HepG2 (cell line): ENCODE results near the gene CCNB1IP1. TPM values are rescaled to one million over a fixed set of nuclear protein-coding genes. Genes with fewer than 3 reads are reported as not detected.

Source experiments
- ATAC-seq: fragments of 200-7000 bp; cut with Tn5 transposase; 3 replicates; pipeline ENCODE4 v1.9.1; 2020; ENCODE audit warnings: mild to moderate bottlenecking, moderate library complexity
- BruUV-seq: library from RNA; stranded (reverse); fragments of 400-500 nt; replicated peaks from 2 replicates; lab custom pipeline; 2021; lab: Mats Ljungman, UMichigan
- CTCF ChIA-PET: fragments of 300-600 bp; formaldehyde crosslinking; extraction: SDS; loops from one replicate; lab custom pipeline; 2021; ENCODE audit warnings: low total read pairs, inconsistent platforms, low intra/inter-chr PET ratio; lab: Yijun Ruan, JAX
- POLR2A ChIA-PET: fragments of 350-600 bp; sonication (Branson Sonifier 250); formaldehyde crosslinking; loops from one replicate; lab custom pipeline; 2020; ENCODE audit warnings: antibody characterized with exemption, inconsistent platforms; lab: Yijun Ruan, JAX
- DNase-seq: peaks from one replicate; pipeline ENCODE4 v3.0.0-alpha.2; 2015; ENCODE audit warnings: low spot score
- FAIRE-seq: peaks from 3 replicates; lab custom pipeline; 2011; peaks lifted over from hg19 to GRCh38; lab: Jason Lieb, UNC
- H2AFZ ChIP-seq: one replicate; pipeline ENCODE4 v1.6.1; 2011; ENCODE audit warnings: low read length, inconsistent platforms
- H3K27ac ChIP-seq: fragments of 300-600 bp; 3 replicates; pipeline ENCODE4 v1.8.0; 2011; ENCODE audit warnings: mixed run types, mild to moderate bottlenecking, mixed read lengths, low read length, inconsistent platforms; ENCODE audit not compliant: insufficient read depth; ENCODE audit errors: extremely low read length
- H3K27me3 ChIP-seq, 2 experiments: fragments of 200-600 bp in 1 of 2; 2 replicates in 1 of 2; 3 replicates in 1 of 2; pipeline versions ENCODE4 v1.6.0 to v1.8.0; 2011; ENCODE audit warnings: low read length in 2 of 2, mild to moderate bottlenecking in 2 of 2, moderate library complexity in 2 of 2, inconsistent platforms in 1 of 2; ENCODE audit not compliant: insufficient read depth in 2 of 2, control insufficient read depth in 1 of 2
- H3K36me3 ChIP-seq, 2 experiments: fragments of 200-600 bp in 1 of 2; replicated peaks in 1 of 2; 2 replicates in 1 of 2; 3 replicates in 1 of 2; pipeline versions ENCODE4 v1.5.1 to v1.8.0; 2011; ENCODE audit warnings: low read length in 2 of 2, inconsistent platforms in 1 of 2; ENCODE audit not compliant: insufficient read depth in 2 of 2, control insufficient read depth in 1 of 2
- H3K4me1 ChIP-seq: 2 replicates; pipeline ENCODE4 v1.5.1; 2012; ENCODE audit warnings: low read length, inconsistent platforms; ENCODE audit not compliant: insufficient read depth
- H3K4me2 ChIP-seq: 2 replicates; pipeline ENCODE4 v1.6.0; 2011; ENCODE audit warnings: low read depth, low read length, inconsistent platforms
- H3K4me3 ChIP-seq, 3 experiments: fragments of 200-600 bp in 1 of 3; sonication (generic), shearing (Covaris generic) in 1 of 3; replicated peaks in 1 of 3; 2 replicates each; pipeline ENCODE4 v1.5.1; 2011 to 2016; ENCODE audit warnings: low read length in 3 of 3, inconsistent platforms in 2 of 3, low read depth in 2 of 3, mild to moderate bottlenecking in 2 of 3, control low read depth in 1 of 3, mixed read lengths in 1 of 3; ENCODE audit not compliant: insufficient read depth in 1 of 3
- H3K79me2 ChIP-seq: one replicate; pipeline ENCODE4 v1.6.1; 2011; ENCODE audit warnings: low read length, inconsistent platforms; ENCODE audit not compliant: insufficient read depth
- H3K9ac ChIP-seq: 2 replicates; pipeline ENCODE4 v1.6.0; 2011; ENCODE audit warnings: mild to moderate bottlenecking, low read depth, low read length, inconsistent platforms; ENCODE audit not compliant: insufficient read depth
- H3K9me3 ChIP-seq: 2 replicates; pipeline ENCODE4 v1.5.1; 2012; ENCODE audit warnings: mild to moderate bottlenecking, low read length
- H4K20me1 ChIP-seq: 2 replicates; pipeline ENCODE4 v1.6.0; 2011; ENCODE audit warnings: inconsistent platforms, mild to moderate bottlenecking, low read length, moderate library complexity; ENCODE audit not compliant: insufficient read depth
- ARID2 ChIP-seq: sonication (generic); formaldehyde crosslinking; IDR thresholded peaks from 2 replicates; pipeline ENCODE4 v1.8.1; 2022; ENCODE audit warnings: mild to moderate bottlenecking, missing genetic modification reagents, borderline replicate concordance
- FOXK2 ChIP-seq: fragments of 450-650 bp; IDR thresholded peaks from 2 replicates; pipeline ENCODE4 v1.6.1; 2016
- GABPB1 ChIP-seq: IDR thresholded peaks from 2 replicates; pipeline ENCODE4 v1.6.1; 2016; ENCODE audit warnings: mild to moderate bottlenecking, missing genetic modification reagents, moderate library complexity, missing compliant biosample characterization
- MIXL1 ChIP-seq: IDR thresholded peaks from 2 replicates; pipeline ENCODE4 v1.6.1; 2016
- PCBP1 ChIP-seq: fragments of 200-400 bp; formaldehyde crosslinking; IDR thresholded peaks from 2 replicates; pipeline ENCODE4 v1.6.1; 2017; ENCODE audit warnings: mild to moderate bottlenecking, low read depth, low read length, borderline replicate concordance
- RBM22 ChIP-seq: fragments of 200-400 bp; formaldehyde crosslinking; optimal IDR thresholded peaks from 2 replicates; pipeline ENCODE3; 2017; ENCODE audit warnings: mild to moderate bottlenecking, low read length, moderate library complexity
- RXRA ChIP-seq: sonication (generic); formaldehyde crosslinking; IDR thresholded peaks from 2 replicates; pipeline ENCODE4 v1.5.1; 2020; ENCODE audit warnings: missing genetic modification reagents
- SATB2 ChIP-seq: sonication (generic); formaldehyde crosslinking; IDR thresholded peaks from 2 replicates; pipeline ENCODE4 v1.5.0; 2020; ENCODE audit warnings: missing genetic modification reagents
- SCMH1 ChIP-seq: sonication (generic); formaldehyde crosslinking; IDR thresholded peaks from 2 replicates; pipeline ENCODE4 v1.9.0; 2021; ENCODE audit warnings: missing genetic modification reagents, mild to moderate bottlenecking, borderline replicate concordance
- ZNF263 ChIP-seq: sonication (generic); formaldehyde crosslinking; IDR thresholded peaks from 2 replicates; pipeline ENCODE4 v1.4.0; 2020; ENCODE audit warnings: missing genetic modification reagents
- WGBS: methylation state at CpG from one replicate; pipeline ENCODE4 v1.1.6; 2017; ENCODE audit warnings: low lambda C conversion rate; 5-methylcytosine and 5-hydroxymethylcytosine counted together
- in situ Hi-C: cut with HindIII; loops from 2 replicates; pipeline ENCODE4 v1.10.0; 2017; ENCODE audit warnings: low pct_unique_long_range_greater_than_20kb; ENCODE audit not compliant: extremely low pct_ligation_motif_present
- intact Hi-C: fragments of 100-400 bp; cut with micrococcal nuclease; formaldehyde crosslinking; loops from one replicate; pipeline ENCODE4 v1.10.0; 2022; ENCODE audit not compliant: unreplicated experiment
- polyA plus RNA-seq, 8 experiments: library from polyadenylated mRNA; depleted of rRNA in 3 of 8; stranded (reverse) in 7 of 8; unstranded in 1 of 8; fragments of >200 nt; fragmentation: Illumina TruSeq in 4 of 8; extraction: Trizol in 4 of 8; gene quantifications; 2 replicates each; pipeline versions ENCODE4 v1.2.1 to v1.2.3, GENCODE V29; 2011 to 2016; ENCODE audit warnings: low read depth in 4 of 8, missing spikeins in 1 of 8, mixed read lengths in 1 of 8; ENCODE audit not compliant: insufficient read depth in 1 of 8
- total RNA-seq, 5 experiments: library from RNA; depleted of rRNA; stranded (reverse); fragments of >200 nt; fragmentation: Illumina TruSeq; extraction: Trizol; gene quantifications; 2 replicates each; pipeline ENCODE4 v1.2.3, GENCODE V29; 2016; ENCODE audit warnings: low read depth in 1 of 5
- TF ChIP-seq, protein P1 (sequence below), 2 experiments: sonication (generic) in 1 of 2; formaldehyde crosslinking in 1 of 2; IDR thresholded peaks; 2 replicates each; pipeline versions ENCODE4 v1.6.1 to v1.9.0; 2014 to 2022; ENCODE audit warnings: antibody characterized with exemption in 1 of 2, borderline replicate concordance in 1 of 2, inconsistent platforms in 1 of 2, low read depth in 1 of 2, missing genetic modification reagents in 1 of 2

CCNB1IP1 gene
- total and polyA plus RNA-seq, 2 of the 13 experiments (the other 11 are each of a cell fraction or from before 2014, with no cell fraction given), result 98.3 to 125 TPM

DNA sequence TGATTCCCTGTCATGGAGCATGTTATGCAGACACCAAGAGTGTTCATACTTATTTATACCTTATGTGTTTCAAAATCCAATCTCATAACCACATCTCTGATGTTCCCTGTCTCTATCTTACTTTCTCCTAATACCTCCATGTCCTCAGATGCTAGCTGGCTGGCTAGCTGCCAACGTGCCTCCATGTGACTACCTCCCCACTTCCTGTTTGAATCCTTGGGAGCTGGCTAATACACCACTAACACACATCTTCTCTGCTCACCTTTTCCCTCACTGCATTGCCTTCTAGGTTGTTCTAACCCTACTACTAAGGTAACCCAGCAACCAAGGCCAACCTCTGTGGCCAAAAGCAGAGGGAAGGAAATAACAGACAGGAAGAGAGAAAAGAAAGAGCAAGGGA lies 54.7 kb downstream of the CCNB1IP1 start (continued):
- TF ChIP-seq, protein P1, sequence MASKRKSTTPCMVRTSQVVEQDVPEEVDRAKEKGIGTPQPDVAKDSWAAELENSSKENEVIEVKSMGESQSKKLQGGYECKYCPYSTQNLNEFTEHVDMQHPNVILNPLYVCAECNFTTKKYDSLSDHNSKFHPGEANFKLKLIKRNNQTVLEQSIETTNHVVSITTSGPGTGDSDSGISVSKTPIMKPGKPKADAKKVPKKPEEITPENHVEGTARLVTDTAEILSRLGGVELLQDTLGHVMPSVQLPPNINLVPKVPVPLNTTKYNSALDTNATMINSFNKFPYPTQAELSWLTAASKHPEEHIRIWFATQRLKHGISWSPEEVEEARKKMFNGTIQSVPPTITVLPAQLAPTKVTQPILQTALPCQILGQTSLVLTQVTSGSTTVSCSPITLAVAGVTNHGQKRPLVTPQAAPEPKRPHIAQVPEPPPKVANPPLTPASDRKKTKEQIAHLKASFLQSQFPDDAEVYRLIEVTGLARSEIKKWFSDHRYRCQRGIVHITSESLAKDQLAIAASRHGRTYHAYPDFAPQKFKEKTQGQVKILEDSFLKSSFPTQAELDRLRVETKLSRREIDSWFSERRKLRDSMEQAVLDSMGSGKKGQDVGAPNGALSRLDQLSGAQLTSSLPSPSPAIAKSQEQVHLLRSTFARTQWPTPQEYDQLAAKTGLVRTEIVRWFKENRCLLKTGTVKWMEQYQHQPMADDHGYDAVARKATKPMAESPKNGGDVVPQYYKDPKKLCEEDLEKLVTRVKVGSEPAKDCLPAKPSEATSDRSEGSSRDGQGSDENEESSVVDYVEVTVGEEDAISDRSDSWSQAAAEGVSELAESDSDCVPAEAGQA (IDR thresholded peaks at IDR 0.05; ENCODE audit: low read depth), result no peak
- TF ChIP-seq, protein P1 (CRISPR knock-in tag; IDR thresholded peaks at IDR 0.05; ENCODE audit: borderline replicate concordance), result no peak
- TF ChIP-seq RBM22, result no peak

DNA sequence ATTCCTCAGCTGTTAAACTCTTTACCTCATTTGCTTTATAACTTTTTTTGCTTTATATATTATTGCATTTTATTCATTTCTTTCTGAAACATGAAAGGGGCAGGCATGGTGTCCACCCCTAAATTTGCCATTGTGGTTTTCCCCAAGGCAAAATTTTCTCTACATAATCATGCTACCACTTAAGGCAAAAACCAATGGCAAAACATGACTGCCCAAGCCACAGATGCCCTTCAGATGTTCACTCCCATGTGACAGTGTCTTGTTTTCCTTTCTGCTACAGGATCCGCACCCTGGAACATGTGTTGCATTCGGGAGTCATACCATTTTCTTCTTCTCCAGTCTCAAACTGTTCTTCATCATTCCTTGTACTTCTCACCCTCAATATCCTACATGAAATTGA lies 55.7 kb downstream of the CCNB1IP1 start:
- in situ Hi-C loops, result no loop called here
- TF ChIP-seq FOXK2, result no peak
- TF ChIP-seq SATB2 (CRISPR knock-in tag), result no peak
- no peak for TF ChIP-seq ZNF263
- no peak for TF ChIP-seq PCBP1
- TF ChIP-seq GABPB1 (CRISPR knock-in tag), result no peak
- TF ChIP-seq SCMH1, result no peak
- TF ChIP-seq ARID2 (CRISPR knock-in tag), result no peak
- no peak for TF ChIP-seq RXRA (CRISPR knock-in tag)
- TF ChIP-seq MIXL1 (CRISPR knock-in tag), result no peak
- no peak overlapping the region for H3K4me2 ChIP-seq
- H3K36me3 ChIP-seq, result no peaks in the 10 kb centered on the region
- no peak for DNase-seq
- no peak overlapping the region for H3K4me3 ChIP-seq
- no peaks in the 10 kb centered on the region for H3K27me3 ChIP-seq
- no peaks in the 10 kb centered on the region for H4K20me1 ChIP-seq
- no peak for ATAC-seq
- ChIA-PET POLR2A (no interaction called here), CTCF (no interaction called here)
- no peak for FAIRE-seq
- BruUV-seq, result no TSS peak
- WGBS, result 94% methylated on average over 2 of the region's 2 CpGs
- intact Hi-C loops, result no loop called here
- no peak overlapping the region for H2AFZ ChIP-seq
- H3K9me3 ChIP-seq, result peaks cover 32% of the 10 kb centered on the region
- no peaks in the 10 kb centered on the region for H3K79me2 ChIP-seq
- H3K4me1 ChIP-seq, result peaks cover 18% of the 10 kb centered on the region
- no peak overlapping the region for H3K9ac ChIP-seq
- H3K27ac ChIP-seq, result no peak overlapping the region
